Measurements from ENCODE around the gene KLK10. TPM values are rescaled to one million over a fixed set of nuclear protein-coding genes. Genes with fewer than 3 reads are reported as not detected.
A peak's percentile ranks its signal among the peaks of the same experiment; 100 is the strongest.

The KLK10 gene
- total RNA-seq, 1 donor from 2014 or later = not detected

- Mint-ChIP-seq H3K27ac (no peak overlapping the region), H3K9me3 (no peaks in the 10 kb centered on the region), H3K4me3 (no peak overlapping the region), H3K4me1 (peaks cover 10% of the 10 kb centered on the region), H3K36me3 (ENCODE audit: low read depth) (no peaks in the 10 kb centered on the region), H3K27me3 (peaks cover 52% of the 10 kb centered on the region)
- DNase-seq = peak; percentile 21
- CTCF ChIA-PET = no interaction called here
- intact Hi-C loops (cut with micrococcal nuclease) = no loop called here
- TF ChIP-seq CTCF (IDR thresholded peaks at IDR 0.05) = no peak
- ATAC-seq (ENCODE audit: low read depth) = no peak
- POLR2A ChIA-PET = no interaction called here
These were observed 2.5 kb downstream of the KLK10 start for GRCh38 chr19:51016798-51017683.

GRCh38 chr19:51015691-51016267 lies 3.7 kb downstream of the KLK10 start:
- H3K36me3 Mint-ChIP-seq (ENCODE audit: low read depth) = no peaks in the 10 kb centered on the region
- no peaks in the 10 kb centered on the region for H3K9me3 Mint-ChIP-seq
- intact Hi-C loops (cut with micrococcal nuclease) = no loop called here
- POLR2A ChIA-PET = no interaction called here
- H3K27me3 Mint-ChIP-seq = peaks cover 51% of the 10 kb centered on the region
- peaks cover 10% of the 10 kb centered on the region for H3K4me1 Mint-ChIP-seq
- ATAC-seq (ENCODE audit: low read depth) = no peak
- H3K27ac Mint-ChIP-seq = no peak overlapping the region
- H3K4me3 Mint-ChIP-seq = no peak overlapping the region
- CTCF ChIA-PET = no interaction called here
- TF ChIP-seq CTCF (IDR thresholded peaks at IDR 0.05) = no peak
- no peak for DNase-seq

DNA sequence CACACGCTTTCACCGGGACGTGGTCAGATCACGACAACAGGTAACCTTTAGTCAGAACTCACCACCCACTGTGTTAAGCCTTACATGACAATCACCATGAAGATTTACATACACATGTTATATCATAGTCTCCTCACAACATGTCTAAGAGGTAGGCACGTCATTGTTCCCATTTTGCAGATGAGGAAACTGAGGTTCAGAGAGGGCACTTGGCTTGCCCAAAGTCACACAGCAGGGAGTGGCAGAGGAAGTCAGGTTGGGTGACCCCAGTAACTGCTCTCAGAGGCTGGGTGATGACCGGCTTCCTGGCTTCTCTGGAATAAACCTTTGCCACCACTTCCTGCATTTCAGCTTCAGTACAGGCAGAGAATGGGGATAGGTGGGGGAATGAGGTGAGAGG lies 5.3 kb downstream of the KLK10 start:
- peaks cover 10% of the 10 kb centered on the region for H3K4me1 Mint-ChIP-seq
- intact Hi-C loops (cut with micrococcal nuclease) = no loop called here
- H3K36me3 Mint-ChIP-seq (ENCODE audit: low read depth) = no peaks in the 10 kb centered on the region
- no peak overlapping the region for H3K4me3 Mint-ChIP-seq
- H3K9me3 Mint-ChIP-seq = no peaks in the 10 kb centered on the region
- H3K27ac Mint-ChIP-seq = no peak overlapping the region
- POLR2A ChIA-PET = interaction anchor here (0.7 kb wide), 1 partner anchor 656 kb away, joined by 3 read pairs; no protein-coding TSS in a partner anchor
- CTCF ChIA-PET = no interaction called here
- peaks cover 48% of the 10 kb centered on the region for H3K27me3 Mint-ChIP-seq
- no peak for TF ChIP-seq CTCF (IDR thresholded peaks at IDR 0.05)
- DNase-seq = no peak
- ATAC-seq (ENCODE audit: low read depth) = no peak

DNA sequence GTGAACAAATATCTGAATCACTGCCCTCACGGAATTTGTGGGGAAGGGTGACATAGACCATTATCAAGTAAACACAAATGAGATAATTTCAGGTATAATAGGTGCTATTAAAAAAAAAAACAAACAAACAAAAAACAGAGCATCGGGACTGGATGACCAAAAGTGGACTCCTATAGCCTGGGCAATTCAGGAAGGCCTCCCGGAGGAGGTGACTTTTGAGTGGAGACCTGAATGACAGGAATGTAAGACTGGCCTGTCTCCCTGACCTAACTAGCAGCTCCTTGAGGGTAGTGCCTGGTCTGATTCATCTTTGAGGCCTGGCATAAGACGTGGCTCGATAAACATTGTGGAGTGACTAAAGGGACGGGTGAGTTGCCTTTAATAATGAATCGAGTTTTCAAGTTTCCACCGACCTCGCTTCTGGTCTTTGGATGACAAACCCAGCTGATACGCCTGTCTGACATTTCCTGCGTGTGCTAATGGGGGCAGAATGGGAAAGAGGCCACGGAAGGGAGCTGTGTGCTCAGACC lies 6.8 kb downstream of the KLK10 start:
- POLR2A ChIA-PET = no interaction called here
- DNase-seq (no peak), ATAC-seq (ENCODE audit: low read depth) (no peak)
- TF ChIP-seq CTCF (IDR thresholded peaks at IDR 0.05) = no peak
- CTCF ChIA-PET = no interaction called here
- H3K27ac Mint-ChIP-seq = no peak overlapping the region
- intact Hi-C loops (cut with micrococcal nuclease) = no loop called here
- H3K9me3 Mint-ChIP-seq = no peaks in the 10 kb centered on the region
- no peaks in the 10 kb centered on the region for H3K36me3 Mint-ChIP-seq (ENCODE audit: low read depth)
- H3K4me1 Mint-ChIP-seq = peaks cover 6% of the 10 kb centered on the region
- H3K27me3 Mint-ChIP-seq = peaks cover 43% of the 10 kb centered on the region
- no peak overlapping the region for H3K4me3 Mint-ChIP-seq

DNA sequence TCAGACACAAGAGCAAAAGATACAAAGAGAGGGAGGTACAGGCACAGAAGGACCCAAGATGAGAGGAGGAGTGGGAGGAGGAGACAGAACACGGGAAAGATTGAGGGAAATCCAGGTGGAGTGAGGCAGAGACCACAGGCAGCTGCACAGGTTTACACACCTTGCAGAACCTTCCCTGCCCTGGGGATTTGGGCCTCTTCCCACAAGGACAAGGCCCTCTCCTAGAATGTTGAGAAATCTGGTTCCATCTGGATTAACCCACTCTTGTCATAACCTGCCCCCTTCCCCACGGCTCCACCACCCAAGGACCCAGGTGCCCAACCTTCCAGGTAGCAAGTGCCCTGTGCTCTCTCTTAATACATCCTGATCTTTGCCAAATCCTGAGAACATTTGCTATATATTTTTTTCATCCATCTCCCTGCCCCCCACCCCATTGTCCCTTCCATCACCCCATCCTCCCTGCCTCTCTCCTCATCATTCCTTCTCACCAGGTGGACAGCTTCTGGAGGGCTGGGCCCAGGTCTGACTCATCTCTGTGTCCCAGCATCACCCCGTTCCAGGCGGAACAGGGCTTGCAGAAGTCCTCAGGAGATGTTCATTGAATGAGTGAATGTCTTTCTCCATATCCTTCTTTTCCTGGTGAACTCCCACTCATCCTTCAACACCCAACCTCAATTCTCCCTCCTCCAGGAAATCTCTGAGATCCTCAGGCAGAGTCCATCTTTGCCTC lies 9.3 kb downstream of the KLK10 start:
- H3K4me3 Mint-ChIP-seq = no peak overlapping the region
- H3K4me1 Mint-ChIP-seq = no peaks in the 10 kb centered on the region
- CTCF ChIA-PET = no interaction called here

More for the DNA sequence above, 9.3 kb downstream of the KLK10 start:
- no peak for DNase-seq
- intact Hi-C loops (cut with micrococcal nuclease) = no loop called here
- no peak for ATAC-seq (ENCODE audit: low read depth)
- Mint-ChIP-seq H3K9me3 (no peaks in the 10 kb centered on the region), H3K27me3 (peaks cover 24% of the 10 kb centered on the region), H3K36me3 (ENCODE audit: low read depth) (no peaks in the 10 kb centered on the region), H3K27ac (no peak overlapping the region)
- POLR2A ChIA-PET = no interaction called here
- no peak for TF ChIP-seq CTCF (IDR thresholded peaks at IDR 0.05)
